ENCODE data around the gene MNT.

The MNT gene

GRCh38 chr17:2415081-2415480, 14.2 kb upstream of the MNT start:
- no peak for DNase-seq

DNA sequence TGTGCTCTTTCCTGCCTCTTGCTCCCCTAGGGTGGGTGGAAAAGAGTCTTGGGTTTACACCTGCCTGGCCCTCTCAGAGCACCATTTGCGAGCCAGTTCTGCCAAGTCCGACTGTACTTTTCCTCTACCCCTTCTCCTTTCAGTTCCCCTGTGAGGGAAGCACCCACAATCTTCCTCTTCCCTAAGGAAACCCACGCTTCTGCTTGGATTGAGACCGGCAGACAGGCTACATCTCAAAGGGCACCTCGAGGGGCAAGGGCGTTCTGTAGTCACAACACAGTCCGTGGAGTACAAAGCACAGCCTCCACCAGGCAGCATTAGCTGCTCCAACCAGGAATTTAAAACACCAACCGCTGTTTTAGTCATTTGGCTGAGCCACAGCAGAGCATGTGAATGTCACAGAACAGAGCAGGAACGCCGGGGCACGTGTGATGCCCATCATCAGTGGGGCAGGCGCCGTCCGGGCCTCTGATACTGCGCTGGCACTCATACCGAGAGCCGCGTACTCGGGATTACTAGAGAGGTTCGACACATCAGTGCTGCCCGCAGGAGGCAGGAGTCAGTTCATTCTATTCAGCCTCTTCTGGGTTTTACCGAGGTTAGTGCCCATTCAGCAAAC, 13.7 kb upstream of the MNT start:
- no peak for DNase-seq

GRCh38 chr17:2412561-2413021, 11.7 kb upstream of the MNT start:
- no peak for DNase-seq

DNA sequence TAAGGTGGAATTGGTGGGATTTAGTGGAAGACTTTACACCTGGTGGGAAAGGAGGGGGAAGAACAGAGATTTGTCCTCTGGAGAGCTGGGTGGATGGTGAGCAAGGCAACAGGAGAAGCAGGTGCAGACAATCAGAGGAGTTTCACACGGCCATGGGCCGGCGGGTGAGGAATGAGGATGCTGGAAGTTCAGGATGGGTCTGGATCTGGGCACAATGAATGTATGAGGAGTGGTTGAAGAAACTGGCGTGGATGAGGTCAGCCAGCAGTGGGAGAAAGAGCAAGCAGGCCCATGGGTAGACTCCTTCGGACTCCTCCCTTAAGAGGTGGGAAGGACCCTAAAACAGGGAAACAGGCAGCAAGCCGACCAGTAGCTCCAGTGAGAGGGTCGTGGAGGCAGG, 10.1 kb upstream of the MNT start:
- no peak for DNase-seq

DNA sequence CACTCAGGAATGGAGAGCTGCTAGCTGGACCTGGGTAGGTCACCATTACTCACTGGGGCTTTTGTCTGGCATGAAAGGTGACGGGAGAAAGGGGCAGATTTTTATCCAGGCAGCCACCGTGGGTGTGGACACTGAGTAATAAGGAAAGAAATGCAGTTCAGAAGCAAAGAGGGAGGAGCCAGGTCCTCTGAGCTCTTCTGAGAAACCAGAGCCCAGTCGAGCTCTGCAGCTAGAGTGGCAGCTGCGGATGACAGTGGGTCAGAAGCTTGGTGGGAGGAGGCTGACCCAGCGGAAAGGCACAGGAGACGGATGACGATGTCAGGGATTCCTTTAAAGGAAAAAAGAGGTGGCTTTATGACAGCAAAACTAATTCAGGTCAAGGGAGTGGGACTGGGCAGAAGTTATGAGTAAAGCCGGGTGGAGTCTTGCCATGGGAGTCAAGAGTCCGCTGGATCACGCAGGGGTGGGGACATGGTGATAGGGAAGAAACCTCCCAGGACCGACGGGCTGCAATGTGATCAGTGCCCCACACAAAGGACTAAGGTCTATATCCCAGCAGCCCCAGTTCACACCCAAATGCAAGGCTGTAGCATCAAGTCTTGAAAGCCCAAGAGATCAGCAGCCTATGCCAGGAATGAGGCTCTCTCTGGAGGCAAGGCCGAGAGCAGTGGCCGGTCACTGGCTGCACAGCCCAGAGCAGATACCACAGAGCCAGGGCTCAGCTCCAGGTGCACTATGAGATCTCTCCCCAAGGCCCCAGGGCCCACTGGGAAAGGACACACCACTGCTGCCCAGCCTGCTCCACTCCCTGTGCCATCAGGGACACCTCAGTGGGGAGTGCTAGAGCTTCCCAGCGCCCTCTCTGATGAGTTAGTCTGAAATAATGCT, 6.3 kb upstream of the MNT start:
- no peak for DNase-seq

DNA sequence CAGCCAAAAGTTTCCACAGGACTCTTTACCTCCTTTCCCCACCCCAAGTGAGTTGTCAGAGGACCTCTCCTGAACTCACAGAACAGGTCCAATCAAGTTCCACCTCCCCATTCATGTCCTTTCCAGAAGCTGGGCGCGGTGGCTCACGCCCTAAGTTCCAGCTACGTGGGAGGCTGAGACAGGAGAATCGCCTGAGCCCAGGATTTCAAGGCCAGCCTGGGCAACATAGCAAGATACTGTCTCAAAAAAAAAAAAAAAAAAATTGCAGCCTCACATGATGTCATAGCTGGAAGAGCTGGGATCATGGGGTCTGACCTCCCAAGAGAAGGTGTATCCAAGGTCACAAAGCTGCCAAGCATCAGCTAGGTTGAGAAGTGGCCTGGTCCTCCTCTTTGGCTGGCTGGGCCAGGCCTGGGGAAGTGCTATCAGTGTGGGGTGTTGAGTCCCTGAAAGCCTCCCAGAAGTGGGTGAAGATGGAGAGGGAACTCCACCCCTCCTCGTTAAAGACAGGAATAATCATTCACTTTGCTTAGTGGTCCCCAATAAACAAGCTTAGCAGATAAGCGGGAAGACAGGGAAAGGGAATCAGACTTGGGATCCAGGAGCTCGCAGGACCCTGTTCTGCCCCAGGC, 5.5 kb upstream of the MNT start:
- no peak for DNase-seq

GRCh38 chr17:2405247-2405926, 4.5 kb upstream of the MNT start:
- DNase-seq = no peak

- no peak for DNase-seq
These were observed 2.2 kb upstream of the MNT start for GRCh38 chr17:2403044-2403443.

DNA sequence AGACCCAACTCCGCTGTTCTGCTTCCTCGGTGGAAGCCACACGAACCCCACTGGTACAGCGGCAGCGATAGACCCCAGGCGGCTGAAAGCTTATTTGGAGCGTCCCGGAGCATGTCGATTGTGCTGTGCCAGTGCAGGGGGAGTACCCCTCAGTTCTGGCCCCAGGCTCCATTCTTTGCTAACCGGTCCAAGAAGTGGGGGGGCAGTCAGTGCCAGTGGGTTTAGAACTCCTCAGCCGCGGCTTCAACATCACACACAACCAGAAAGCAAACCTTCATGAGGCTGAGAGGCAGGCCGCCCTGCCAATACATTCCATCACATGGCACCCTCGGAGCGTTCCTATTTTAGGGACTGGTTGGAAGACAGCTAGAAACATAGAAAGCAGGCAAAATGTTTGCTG, 1.7 kb upstream of the MNT start:
- DNase-seq = no peak

DNA sequence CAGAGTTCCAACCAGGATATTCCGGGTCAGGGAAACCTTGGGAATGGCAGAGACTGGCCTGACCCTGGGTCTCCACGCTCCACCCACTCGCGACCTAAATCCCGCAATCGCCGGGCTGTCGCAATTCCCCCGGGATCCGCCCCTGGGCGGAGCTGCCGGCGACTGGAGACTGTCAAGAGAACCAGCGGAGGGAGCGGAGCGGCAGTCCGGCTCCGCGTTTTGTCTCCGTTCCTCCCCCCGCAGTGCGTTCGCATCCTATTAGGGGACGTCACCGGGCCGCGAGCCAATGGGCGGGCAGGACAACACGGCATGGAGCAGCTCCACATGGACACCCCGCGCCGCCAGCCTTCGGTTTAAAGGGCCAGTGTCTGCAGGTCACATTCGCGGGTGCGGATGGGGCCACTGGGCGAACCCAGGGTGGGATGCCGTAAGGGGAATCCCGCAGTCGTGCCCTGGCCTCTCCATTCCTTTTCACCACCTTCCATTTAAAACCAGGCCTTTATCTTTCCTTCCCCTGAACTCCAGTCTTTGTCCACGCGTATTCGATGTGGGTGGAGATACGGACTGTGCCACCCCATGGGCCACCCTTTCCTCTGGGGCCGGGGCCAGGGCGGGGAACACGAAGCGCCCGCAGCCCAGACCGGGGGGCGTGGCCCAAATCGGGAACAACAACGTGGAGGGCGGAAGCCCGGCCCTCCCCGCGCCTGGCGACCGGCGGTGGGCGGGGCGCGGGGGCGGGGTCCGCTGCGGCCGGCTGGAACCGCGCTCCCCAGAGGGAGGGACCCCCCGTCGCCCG, 764 bp upstream of the MNT start:
- DNase-seq = peak; percentile 100

DNA sequence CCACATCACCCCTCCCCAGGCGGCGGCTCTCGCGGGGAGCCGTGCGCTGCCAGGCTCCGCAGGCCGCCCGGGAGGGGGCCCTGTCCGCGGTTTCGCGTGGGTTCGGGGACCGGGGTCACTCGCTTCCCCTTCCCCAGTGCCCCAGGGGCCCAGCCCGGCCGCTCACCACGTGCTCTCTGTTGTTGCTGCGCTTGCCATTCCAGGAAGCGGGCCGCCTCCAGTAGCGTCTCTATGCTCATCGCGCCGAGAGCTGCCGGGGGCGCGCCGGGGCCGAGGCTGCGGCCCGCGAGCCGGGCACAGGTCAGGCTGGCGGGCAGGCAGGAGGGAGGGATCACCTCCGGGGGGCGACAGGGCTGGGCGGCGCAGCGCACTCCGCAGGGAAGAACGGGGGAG, 390 bp downstream of the MNT start:
- peak; percentile 87 for DNase-seq

DNA sequence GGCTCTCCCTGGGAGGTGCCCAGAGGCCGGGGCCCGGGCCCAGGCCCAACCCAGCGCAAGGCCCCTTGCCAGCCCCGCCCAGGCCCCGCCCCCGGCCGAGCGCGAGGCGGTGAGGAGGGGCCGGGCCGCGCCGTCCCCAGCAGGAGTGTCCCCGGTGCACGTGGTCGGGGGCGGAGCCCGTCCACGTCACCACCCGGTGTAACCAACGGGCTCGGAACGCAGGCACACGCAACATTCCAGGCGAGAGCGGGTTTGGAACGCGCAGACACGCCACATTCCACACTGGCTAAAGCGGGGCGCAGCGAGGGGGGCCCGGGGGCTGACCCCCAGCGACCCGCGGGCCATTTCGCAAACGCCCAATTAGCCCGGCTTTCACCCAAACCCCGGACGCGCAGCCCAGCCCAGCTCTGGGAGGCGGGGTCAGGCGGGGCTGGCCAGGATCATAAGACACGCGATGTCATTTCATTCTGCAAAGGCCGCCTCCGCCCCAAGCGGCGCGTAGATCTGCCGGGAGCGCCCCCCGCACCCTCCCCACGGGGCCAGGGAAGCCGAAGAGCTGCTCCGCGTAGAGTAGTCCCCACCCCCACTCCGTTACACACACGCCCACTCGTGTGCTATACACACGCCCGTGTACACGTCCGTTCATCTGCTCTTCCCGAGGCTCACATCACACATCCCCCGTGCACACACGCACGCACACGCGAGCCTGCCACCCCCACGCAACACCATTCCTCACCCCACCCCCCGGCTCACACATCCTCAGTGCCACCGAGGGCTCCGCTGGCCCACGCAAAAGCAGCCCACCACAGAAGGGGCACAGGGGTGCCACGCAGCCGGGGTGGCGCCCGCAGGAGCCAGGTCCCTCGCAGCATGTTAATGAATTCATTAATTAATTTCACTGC, 1.0 kb downstream of the MNT start:
- DNase-seq = peak; percentile 97

DNA sequence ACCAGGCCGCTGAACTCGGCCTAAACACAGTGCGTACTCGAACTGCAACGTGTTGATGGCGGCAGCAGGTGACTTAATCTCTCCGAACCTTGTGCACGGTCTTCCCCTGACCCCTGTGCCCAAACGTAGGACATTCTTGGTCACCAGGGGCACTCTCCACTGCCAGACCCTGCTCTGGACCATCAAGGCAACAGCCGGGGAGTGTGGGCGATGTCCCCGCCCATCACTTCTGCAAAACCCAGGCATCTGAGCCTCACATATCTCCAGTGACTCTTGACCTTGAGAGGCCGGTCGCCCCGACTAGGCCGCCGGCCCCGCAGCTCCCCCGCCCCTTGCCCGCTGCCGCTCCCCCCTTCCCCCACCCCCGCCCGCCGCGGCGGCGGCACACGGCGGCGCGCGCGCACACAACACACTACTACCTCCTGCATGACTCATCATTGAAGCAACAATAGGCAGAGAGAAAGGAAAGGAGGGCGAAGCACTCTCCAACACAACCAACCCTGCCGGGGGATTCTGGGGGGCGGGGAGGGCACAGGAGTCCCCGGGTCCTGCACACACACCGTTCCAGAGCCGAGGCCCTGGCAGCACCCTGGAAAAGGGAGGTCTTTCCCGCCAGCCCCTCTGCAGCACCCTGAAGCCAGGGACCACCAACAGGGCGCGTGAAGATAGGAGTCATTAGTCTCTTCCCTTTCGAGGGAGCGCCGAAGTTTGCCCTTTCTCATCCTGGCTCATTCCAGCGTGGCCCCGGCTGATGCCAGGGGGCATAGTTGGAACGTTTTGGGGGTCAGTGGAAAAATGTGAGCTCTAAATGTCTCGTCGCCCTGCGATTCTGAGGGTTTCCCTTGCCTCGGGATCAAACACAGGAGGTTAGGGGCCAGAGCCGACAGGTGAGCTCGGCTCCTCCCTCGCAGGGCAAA, 1.9 kb downstream of the MNT start:
- DNase-seq = peak; percentile 83

- DNase-seq = no peak
These were observed 2.7 kb downstream of the MNT start for GRCh38 chr17:2398182-2398581.

DNA sequence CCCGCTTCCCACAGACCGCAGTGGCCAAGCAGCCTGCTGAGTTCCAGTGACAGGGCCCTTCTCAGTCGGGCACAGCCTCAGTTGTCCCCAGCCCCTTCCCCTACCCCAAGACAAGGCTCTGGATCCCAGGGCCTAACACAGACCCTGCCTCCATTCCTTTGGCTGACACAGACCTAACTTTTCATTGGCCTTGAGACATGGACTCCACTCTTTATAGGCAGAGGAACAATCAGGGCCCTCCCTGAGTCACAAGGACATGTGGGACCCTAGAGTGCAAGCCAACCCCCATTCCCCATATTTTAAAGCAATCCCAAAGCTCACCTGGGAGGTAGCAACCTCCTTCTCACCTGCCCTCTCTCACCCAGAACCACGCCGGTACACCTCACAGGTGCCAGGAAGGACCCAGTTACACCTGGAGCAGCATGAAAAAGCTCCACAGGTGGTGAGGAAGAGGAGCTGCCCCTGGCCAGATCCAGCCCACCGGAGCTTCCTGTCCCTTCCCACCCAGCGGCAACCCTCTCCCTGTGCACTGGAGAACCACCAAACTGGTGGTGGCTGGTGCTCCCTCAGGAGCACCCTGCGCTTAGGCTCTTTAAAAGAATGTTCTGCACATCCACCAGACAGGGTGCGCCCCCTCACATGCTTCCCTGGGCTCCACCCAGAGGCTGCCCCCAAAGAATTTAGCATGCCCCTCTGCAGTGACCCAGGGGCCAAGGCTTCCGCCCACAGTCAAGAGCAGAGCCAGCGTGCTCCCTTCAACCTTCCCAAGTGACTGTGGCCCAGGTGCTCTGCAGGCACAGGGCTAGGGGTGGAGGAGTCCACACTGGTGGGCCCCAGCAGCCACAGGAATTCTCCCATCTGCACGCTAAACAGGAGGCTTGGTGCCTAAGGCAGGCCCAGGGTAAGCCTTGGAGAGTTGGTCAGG, 3.4 kb downstream of the MNT start:
- DNase-seq = peak; percentile 63

DNA sequence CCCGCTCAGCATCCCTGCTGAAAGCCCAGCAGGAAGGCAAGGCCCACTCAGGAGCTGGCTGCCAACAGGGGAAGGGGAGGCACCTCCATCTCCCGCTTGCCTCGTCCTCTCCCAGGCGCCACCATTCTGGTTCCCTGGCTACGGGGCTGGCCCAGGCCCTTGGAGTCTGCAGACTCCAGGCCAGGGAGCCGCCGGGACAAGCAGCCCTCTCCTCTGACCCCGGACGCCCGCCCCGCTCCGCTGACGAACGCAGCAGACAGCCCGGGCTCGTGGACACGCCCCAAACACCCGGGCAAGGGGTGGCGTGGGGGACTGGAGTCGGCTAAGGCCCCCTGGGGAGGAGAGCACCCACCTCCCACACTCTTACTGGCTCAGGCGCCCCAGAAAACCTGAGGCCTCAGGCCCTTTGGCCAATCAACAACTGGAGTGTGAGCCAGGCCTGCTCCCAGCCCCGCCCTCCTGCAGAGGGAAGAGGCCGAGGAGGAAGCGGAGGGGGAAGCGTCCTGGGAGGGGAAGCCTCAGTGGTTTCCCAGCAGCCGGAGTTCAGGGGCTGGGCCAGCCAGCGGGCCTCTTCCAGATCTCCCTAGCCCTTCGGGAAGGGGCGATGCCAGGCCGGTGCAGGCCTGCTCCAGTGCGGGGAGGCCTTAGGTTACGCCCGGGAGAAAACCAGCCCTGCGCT, 4.2 kb downstream of the MNT start:
- peak; percentile 77 for DNase-seq

DNA sequence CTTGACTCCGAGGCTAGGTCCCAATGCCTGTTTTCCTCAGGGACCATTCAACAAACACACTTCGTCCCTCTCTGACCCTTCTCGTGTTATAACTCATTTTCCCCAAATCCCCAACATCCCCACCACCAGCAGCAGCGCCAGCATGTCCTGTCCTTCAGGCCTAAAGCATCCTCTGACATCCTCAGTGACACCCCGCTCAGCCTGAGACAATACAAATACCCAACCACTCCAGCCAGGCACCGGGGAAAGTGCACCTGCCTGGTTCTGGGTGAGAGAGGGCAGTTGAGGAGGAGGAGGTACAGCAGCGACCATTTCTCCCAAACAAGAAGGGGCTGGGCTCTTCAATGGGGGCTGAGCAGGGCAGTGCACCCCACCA, 4.7 kb downstream of the MNT start:
- DNase-seq = no peak

Data from activated effector memory CD4-positive, alpha-beta T cell treated with anti-CD3 and anti-CD28 coated beads, Interleukin-2, amount 50 U/mL, for 16 hours (primary cell).